Astrocyte (in vitro differentiated cells and primary cell): Measurements from ENCODE around the gene RNF166. TPM values are rescaled to one million over a fixed set of nuclear protein-coding genes. Genes with fewer than 3 reads are reported as not detected.

ENCODE experiments used
- DNase-seq: peaks from one replicate; pipeline ENCODE4 v3.0.0-alpha.2; 2010; ENCODE audit warnings: low read depth
- FAIRE-seq: peaks from 2 replicates; lab custom pipeline; 2011; peaks lifted over from hg19 to GRCh38; lab: Jason Lieb, UNC
- H2AFZ ChIP-seq: 2 replicates; pipeline ENCODE4 v1.6.0; 2012; ENCODE audit warnings: low read depth, low read length, inconsistent platforms
- H3K27ac ChIP-seq: 2 replicates; pipeline ENCODE4 v1.5.1; 2011; ENCODE audit warnings: low read depth, low read length, inconsistent platforms
- H3K27me3 ChIP-seq: 2 replicates; pipeline ENCODE4 v1.6.0; 2011; ENCODE audit warnings: low read length, inconsistent platforms; ENCODE audit not compliant: insufficient read depth
- H3K36me3 ChIP-seq: 2 replicates; pipeline ENCODE4 v1.5.1; 2011; ENCODE audit warnings: low read length, inconsistent platforms; ENCODE audit not compliant: insufficient read depth
- H3K4me1 ChIP-seq: 2 replicates; pipeline ENCODE4 v1.5.1; 2011; ENCODE audit warnings: low read length, inconsistent platforms; ENCODE audit not compliant: insufficient read depth
- H3K4me2 ChIP-seq: 2 replicates; pipeline ENCODE4 v1.6.0; 2012; ENCODE audit warnings: low read length, inconsistent platforms
- H3K4me3 ChIP-seq: 2 replicates; pipeline ENCODE4 v1.5.1; 2011; ENCODE audit warnings: low read depth, mild to moderate bottlenecking, low read length, inconsistent platforms; ENCODE audit not compliant: insufficient read depth
- H3K79me2 ChIP-seq: 2 replicates; pipeline ENCODE4 v1.6.0; 2012; ENCODE audit warnings: mild to moderate bottlenecking, low read length, inconsistent platforms; ENCODE audit not compliant: insufficient read depth
- H3K9ac ChIP-seq: 2 replicates; pipeline ENCODE4 v1.6.0; 2012; ENCODE audit warnings: mild to moderate bottlenecking, low read length, inconsistent platforms
- H3K9me3 ChIP-seq: 2 replicates; pipeline ENCODE4 v1.5.1; 2012; ENCODE audit warnings: low read depth, mild to moderate bottlenecking, low read length, inconsistent platforms; ENCODE audit not compliant: insufficient read depth
- H4K20me1 ChIP-seq: 2 replicates; pipeline ENCODE4 v1.6.0; 2012; ENCODE audit warnings: low read length, inconsistent platforms; ENCODE audit not compliant: insufficient read depth
- H3K27ac Mint-ChIP-seq: one replicate; pipeline ENCODE4 v1.8.0; 2021; ENCODE audit warnings: mild to moderate bottlenecking, mixed read lengths; ENCODE audit not compliant: unreplicated experiment
- H3K27me3 Mint-ChIP-seq: one replicate; pipeline ENCODE4 v1.8.0; 2021; ENCODE audit warnings: low read depth, mixed read lengths; ENCODE audit not compliant: unreplicated experiment
- H3K36me3 Mint-ChIP-seq: one replicate; pipeline ENCODE4 v1.8.0; 2021; ENCODE audit warnings: low read depth, mixed read lengths; ENCODE audit not compliant: unreplicated experiment
- H3K4me1 Mint-ChIP-seq: one replicate; pipeline ENCODE4 v1.8.0; 2021; ENCODE audit warnings: low read depth, mixed read lengths; ENCODE audit not compliant: unreplicated experiment
- H3K4me3 Mint-ChIP-seq: one replicate; pipeline ENCODE4 v1.8.0; 2021; ENCODE audit warnings: mild to moderate bottlenecking, moderate library complexity, mixed read lengths; ENCODE audit not compliant: unreplicated experiment
- H3K9me3 Mint-ChIP-seq: one replicate; pipeline ENCODE4 v1.8.0; 2021; ENCODE audit warnings: mild to moderate bottlenecking, mixed read lengths; ENCODE audit not compliant: unreplicated experiment
- CTCF ChIP-seq: IDR thresholded peaks from 2 replicates; pipeline ENCODE4 v1.5.1; 2011; ENCODE audit warnings: low read depth, mild to moderate bottlenecking, inconsistent platforms, low read length, moderate library complexity; ENCODE audit not compliant: insufficient read depth
- EZH2 ChIP-seq: IDR thresholded peaks from 2 replicates; pipeline ENCODE4 v1.6.1; 2012; ENCODE audit warnings: mild to moderate bottlenecking, low read length, inconsistent platforms; ENCODE audit not compliant: insufficient read depth
- microRNA-seq: library from miRNA; unstranded; fragments of <30 nt; microRNA quantifications from one replicate; pipeline ENCODE4 v1.2.0, GENCODE V29; 2020
- total RNA-seq: library from RNA; stranded (reverse); gene quantifications from 2 replicates; pipeline ENCODE4 v1.2.1, GENCODE V29; 2021

The RNF166 gene
- total RNA-seq, 1 donor from 2014 or later, result 15.4 TPM

DNA sequence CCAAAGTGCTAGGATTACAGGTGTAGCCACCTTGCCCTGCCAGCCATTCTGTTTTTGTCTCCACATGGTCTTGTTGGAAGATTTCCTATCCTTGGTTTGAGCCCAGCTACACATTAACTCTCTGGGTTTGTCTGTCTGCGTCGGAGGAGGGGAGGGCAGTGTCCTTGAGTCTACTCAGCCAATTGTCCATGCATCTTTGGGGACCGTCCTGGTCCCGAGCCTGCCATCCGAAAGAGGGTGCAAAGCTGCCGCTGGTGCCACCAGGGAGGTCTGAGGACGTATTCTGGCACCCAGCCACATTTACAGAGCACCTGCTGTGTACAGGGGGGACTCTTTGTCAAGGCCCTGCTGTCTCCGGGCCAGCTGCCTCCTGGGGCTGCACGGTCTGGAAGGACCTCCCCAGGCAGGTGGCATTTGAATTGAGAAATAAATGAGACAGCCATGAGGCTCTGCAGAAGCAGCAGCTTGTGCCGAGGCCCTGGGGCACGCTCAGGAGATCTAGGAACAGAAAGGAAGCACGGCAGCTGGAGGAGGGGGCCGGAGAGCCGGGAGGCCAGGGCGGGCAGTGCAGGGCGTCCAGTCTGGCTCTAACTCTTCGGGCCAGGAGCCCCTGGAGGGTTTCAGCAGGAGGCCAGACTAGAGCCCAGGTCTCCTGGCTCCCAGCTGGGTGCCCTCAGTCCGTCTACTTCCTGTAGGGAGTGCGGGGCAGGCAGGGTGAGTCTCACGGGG lies 56.8 kb downstream of the RNF166 start:
- H3K27me3 Mint-ChIP-seq, result no peaks in the 10 kb centered on the region
- Histone ChIP-seq H3K79me2 (no peaks in the 10 kb centered on the region), H4K20me1 (peaks cover 20% of the 10 kb centered on the region), H3K9ac (peak overlapping the region; percentile 69), H3K4me1 (peaks cover 12% of the 10 kb centered on the region), H3K36me3 (no peaks in the 10 kb centered on the region), H3K27me3 (no peaks in the 10 kb centered on the region), H3K4me2 (peak overlapping the region; percentile 92), H3K9me3 (no peaks in the 10 kb centered on the region), H2AFZ (no peak overlapping the region), H3K27ac (no peak overlapping the region), H3K4me3 (peak overlapping the region; percentile 63)
- peaks cover 9% of the 10 kb centered on the region for H3K36me3 Mint-ChIP-seq
- H3K4me1 Mint-ChIP-seq, result peaks cover 4% of the 10 kb centered on the region
- no peaks in the 10 kb centered on the region for H3K9me3 Mint-ChIP-seq
- no peak for FAIRE-seq
- H3K27ac Mint-ChIP-seq, result no peak overlapping the region
- no peak for DNase-seq
- H3K4me3 Mint-ChIP-seq, result peak overlapping the region; percentile 91
- TF ChIP-seq CTCF, result no peak
- no peak for TF ChIP-seq EZH2

DNA sequence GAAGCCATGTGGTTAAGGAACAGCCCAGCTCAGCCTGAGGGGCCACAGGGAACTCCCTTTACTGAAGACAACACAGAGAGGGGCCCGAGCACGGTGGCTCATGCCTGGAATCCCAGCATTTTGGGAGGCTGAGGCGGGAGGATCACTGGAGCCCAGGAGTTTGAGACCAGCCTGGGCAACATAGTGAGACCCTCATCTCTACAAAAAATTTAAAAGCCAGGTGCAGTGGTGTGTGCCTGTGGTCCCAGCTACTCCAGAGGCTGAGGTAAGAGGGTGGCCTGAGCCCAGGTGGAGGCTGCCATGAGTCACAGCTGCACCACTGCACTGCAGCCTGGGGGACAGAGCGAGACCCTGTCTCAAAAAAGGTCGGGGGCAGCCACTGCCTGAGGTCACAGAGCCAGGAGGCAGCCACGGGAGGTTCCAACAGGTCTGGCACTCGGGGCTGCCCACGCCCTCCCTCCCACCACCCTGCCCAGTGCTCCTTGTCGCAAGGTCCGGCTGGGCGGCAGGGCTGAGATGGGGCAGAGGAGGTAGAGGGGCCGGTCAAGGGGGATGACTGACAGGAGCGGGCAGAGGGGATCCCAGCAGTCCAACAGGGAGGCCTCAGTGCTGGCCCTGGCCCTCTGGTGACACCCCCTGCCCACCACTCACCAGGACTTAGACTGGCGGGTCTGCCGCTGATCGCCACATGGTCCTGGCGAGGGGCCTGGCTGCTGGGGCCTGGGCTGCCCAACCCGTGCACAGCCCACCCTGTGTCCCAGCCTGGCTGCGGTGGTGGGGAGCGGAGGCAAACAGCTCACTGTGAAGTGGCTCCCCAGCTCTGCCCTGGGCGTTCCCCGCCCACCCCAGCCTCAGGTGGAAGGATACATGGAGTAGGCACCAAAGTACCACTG lies 58.8 kb downstream of the RNF166 start:
- no peaks in the 10 kb centered on the region for H3K9me3 Mint-ChIP-seq
- no peaks in the 10 kb centered on the region for H3K27me3 ChIP-seq
- no peaks in the 10 kb centered on the region for H3K27me3 Mint-ChIP-seq

More for the DNA sequence above, 58.8 kb downstream of the RNF166 start:
- no peaks in the 10 kb centered on the region for H3K79me2 ChIP-seq
- H4K20me1 ChIP-seq, result peaks cover 20% of the 10 kb centered on the region
- FAIRE-seq, result no peak
- no peak overlapping the region for H3K9ac ChIP-seq
- H3K27ac ChIP-seq, result no peak overlapping the region
- H2AFZ ChIP-seq, result no peak overlapping the region
- H3K4me3 ChIP-seq, result no peak overlapping the region
- peaks cover 4% of the 10 kb centered on the region for H3K4me1 Mint-ChIP-seq
- no peak overlapping the region for H3K4me2 ChIP-seq
- peaks cover 12% of the 10 kb centered on the region for H3K4me1 ChIP-seq
- H3K9me3 ChIP-seq, result no peaks in the 10 kb centered on the region
- peaks cover 9% of the 10 kb centered on the region for H3K36me3 Mint-ChIP-seq
- no peaks in the 10 kb centered on the region for H3K36me3 ChIP-seq
- no peak overlapping the region for H3K27ac Mint-ChIP-seq
- no peak for DNase-seq
- TF ChIP-seq CTCF (no peak), EZH2 (no peak)
- H3K4me3 Mint-ChIP-seq, result no peak overlapping the region

Small RNA genes within 50 kb of the gene (microRNA-seq; reads per million reads assigned to microRNA genes)
- gene MIR4722, result 0.82 reads per million

Other genes with a start within 250 kb of the RNF166 start
- gene ZC3H18, start 136.0 kb downstream of the RNF166 start, total RNA-seq, result 31.6 and 32.8 TPM in 2 replicates
- 0.36 TPM in 1 of 2 replicates, not detected in the other for gene IL17C, start 67.8 kb downstream of the RNF166 start, total RNA-seq
- 236 and 284 TPM in 2 replicates for gene CYBA, start 55.4 kb downstream of the RNF166 start, total RNA-seq
- 50.3 and 63.9 TPM in 2 replicates for gene MVD, start 43.3 kb downstream of the RNF166 start, total RNA-seq
- 0.22 and 0.48 TPM in 2 replicates for gene SNAI3, start 19.9 kb downstream of the RNF166 start, total RNA-seq
- 18.3 and 22.5 TPM in 2 replicates for gene CTU2, start 95 bp upstream of the RNF166 start, total RNA-seq
- gene PIEZO1, start 78.8 kb upstream of the RNF166 start, total RNA-seq, result 239 and 247 TPM in 2 replicates
- gene CDT1, start 97.4 kb upstream of the RNF166 start, total RNA-seq, result 3.7 and 4.7 TPM in 2 replicates
- gene APRT, start 105.5 kb upstream of the RNF166 start, total RNA-seq, result 132 and 143 TPM in 2 replicates
- 31.1 and 31.7 TPM in 2 replicates for gene GALNS, start 150.5 kb upstream of the RNF166 start, total RNA-seq
- 59.1 and 63.0 TPM in 2 replicates for gene TRAPPC2L, start 150.7 kb upstream of the RNF166 start, total RNA-seq
- not detected in 2 replicates for gene PABPN1L, start 160.3 kb upstream of the RNF166 start, total RNA-seq